K562 (cell line): ENCODE results near the gene ASRGL1. TPM values are rescaled to one million over a fixed set of nuclear protein-coding genes. Genes with fewer than 3 reads are reported as not detected.

ENCODE experiments used
- AFF4 ChIP-seq: sonication (generic); formaldehyde crosslinking; IDR thresholded peaks from 2 replicates; pipeline ENCODE4 v1.8.0; 2023; ENCODE audit warnings: mild to moderate bottlenecking, missing genetic modification reagents
- GABPA ChIP-seq: fragments of 200-800 bp; sonication (Bioruptor generic); conservative IDR thresholded peaks from 2 replicates; pipeline ENCODE4 v1.6.1; 2016; ENCODE audit warnings: low read depth, missing genetic modification characterization, missing compliant biosample characterization
- UBTF ChIP-seq, 2 experiments: IDR thresholded peaks; 2 replicates each; pipeline ENCODE4 v1.6.1; 2012; ENCODE audit warnings: improper control_type of control experiment in 2 of 2, low read depth in 2 of 2, low read length in 2 of 2, borderline replicate concordance in 1 of 2
- USF1 ChIP-seq: sonication (generic); formaldehyde crosslinking; IDR thresholded peaks from 2 replicates; pipeline ENCODE4 v1.9.0; 2022; ENCODE audit warnings: mild to moderate bottlenecking, missing genetic modification reagents
- ZBTB11 ChIP-seq, 3 experiments: fragments of 200-800 bp in 1 of 3; fragments of 250-450 bp in 1 of 3; fragments of 450-650 bp in 1 of 3; sonication (Bioruptor Pico) in 1 of 3; sonication (Bioruptor generic) in 1 of 3; formaldehyde crosslinking in 1 of 3; IDR thresholded peaks; 2 replicates each; pipeline versions ENCODE4 v1.6.1 to v1.8.0; 2016 to 2022; ENCODE audit warnings: mild to moderate bottlenecking in 2 of 3, missing genetic modification characterization in 2 of 3, missing compliant biosample characterization in 1 of 3, moderate library complexity in 1 of 3
- ZNF408 ChIP-seq: fragments of 250-450 bp; sonication (Bioruptor Pico); IDR thresholded peaks from 2 replicates; pipeline ENCODE4 v1.4.0; 2020; ENCODE audit warnings: low read depth, mild to moderate bottlenecking, moderate library complexity
- ZNF75A ChIP-seq: fragments of 450-650 bp; formaldehyde crosslinking; IDR thresholded peaks from 2 replicates; pipeline ENCODE4 v1.4.0; 2020; ENCODE audit warnings: mild to moderate bottlenecking
- polyA plus RNA-seq, 8 experiments: library from polyadenylated mRNA; depleted of rRNA in 4 of 8; stranded (reverse) in 5 of 8; unstranded in 3 of 8; fragments of >200 nt; fragmentation: Nextera tagmentation in 2 of 8; fragmentation: Illumina TruSeq in 1 of 8; extraction: Ambion mirVana in 2 of 8; extraction: Trizol in 1 of 8; gene quantifications; 2 replicates each; pipeline versions ENCODE4 v1.2.1 to v1.2.3, GENCODE V29; 2011 to 2014; ENCODE audit warnings: inconsistent platforms in 1 of 8, missing spikeins in 1 of 8
- total RNA-seq, 7 experiments: library from RNA; depleted of rRNA in 6 of 7; stranded (reverse); fragments of >200 nt in 6 of 7; fragmentation: Illumina TruSeq in 2 of 7; extraction: Trizol in 2 of 7; gene quantifications; 2 replicates each; pipeline versions ENCODE4 v1.2.1 to v1.2.3, GENCODE V29; 2011 to 2021; ENCODE audit warnings: low replicate concordance in 1 of 7

ASRGL1 gene
- total and polyA plus RNA-seq, 9 of the 15 experiments (the other 6 are each of a cell fraction or from before 2014, with no cell fraction given) = 3.1 to 23.0 (median 11.2) TPM

- TF ChIP-seq AFF4 (CRISPR knock-in tag) = no peak
- TF ChIP-seq ZNF75A (CRISPR knock-in tag) = no peak
- no peak for TF ChIP-seq ZNF408 (CRISPR knock-in tag)
- peak in 2 of 3 experiments; percentile 23 to 89; a peak in 2 of 6 replicates for TF ChIP-seq ZBTB11 (CRISPR knock-in tag; IDR thresholded peaks at IDR 0.05)
- 0 out of 2 replicates have a peak, but pooled peaks have one; percentile 11 for TF ChIP-seq USF1 (CRISPR knock-in tag)
- TF ChIP-seq UBTF (IDR thresholded peaks at IDR 0.05; ENCODE audit: borderline replicate concordance in 1 of 2, low read depth in 2 of 2, low read length in 2 of 2) = peak in 1 of 2 experiments; percentile 60; a peak in 2 of 4 replicates
- 0 out of 2 replicates have a peak, but pooled peaks have one; percentile 32 for TF ChIP-seq GABPA (tag)
Observed at GRCh38 chr11:62337303-62338181, at the start of gene ASRGL1 (continued).
